Measurements from ENCODE around the gene ASTN2. TPM values are rescaled to one million over a fixed set of nuclear protein-coding genes. Genes with fewer than 3 reads are reported as not detected.

Gene ASTN2
- total and polyA plus RNA-seq, 4 donors, result 0.57 to 2.9 (median 1.4) TPM

GRCh38 chr9:116855881-116856662 is 558.8 kb downstream of the ASTN2 start:
- H3K36me3 ChIP-seq (ENCODE audit: control insufficient read depth in 4 of 4, insufficient read depth in 3 of 4, low read depth in 1 of 4, low read length in 3 of 4), result no peaks in the 10 kb centered on the region
- 58% methylated on average over 4 of the region's 4 CpGs for WGBS
- no peak overlapping the region for H3K27ac ChIP-seq (ENCODE audit: low read depth in 1 of 2, low read length in 2 of 2)
- peaks cover 0 to under 1% (median 0%) of the 10 kb centered on the region in 4 donors for H3K4me1 ChIP-seq (ENCODE audit: control insufficient read depth in 4 of 4, insufficient read depth in 4 of 4, low read length in 3 of 4)
- TF ChIP-seq RXRA (IDR thresholded peaks at IDR 0.05), result no peak
- no peak for TF ChIP-seq RAD21 (IDR thresholded peaks at IDR 0.05)
- TF ChIP-seq YY1 (IDR thresholded peaks at IDR 0.05), result no peak
- no peak for TF ChIP-seq GABPA (IDR thresholded peaks at IDR 0.05 in 1 of 2, conservative IDR thresholded peaks at IDR 0.05 in 1 of 2)
- no peak for TF ChIP-seq HNF4G (IDR thresholded peaks at IDR 0.05)
- TF ChIP-seq, protein P1, sequence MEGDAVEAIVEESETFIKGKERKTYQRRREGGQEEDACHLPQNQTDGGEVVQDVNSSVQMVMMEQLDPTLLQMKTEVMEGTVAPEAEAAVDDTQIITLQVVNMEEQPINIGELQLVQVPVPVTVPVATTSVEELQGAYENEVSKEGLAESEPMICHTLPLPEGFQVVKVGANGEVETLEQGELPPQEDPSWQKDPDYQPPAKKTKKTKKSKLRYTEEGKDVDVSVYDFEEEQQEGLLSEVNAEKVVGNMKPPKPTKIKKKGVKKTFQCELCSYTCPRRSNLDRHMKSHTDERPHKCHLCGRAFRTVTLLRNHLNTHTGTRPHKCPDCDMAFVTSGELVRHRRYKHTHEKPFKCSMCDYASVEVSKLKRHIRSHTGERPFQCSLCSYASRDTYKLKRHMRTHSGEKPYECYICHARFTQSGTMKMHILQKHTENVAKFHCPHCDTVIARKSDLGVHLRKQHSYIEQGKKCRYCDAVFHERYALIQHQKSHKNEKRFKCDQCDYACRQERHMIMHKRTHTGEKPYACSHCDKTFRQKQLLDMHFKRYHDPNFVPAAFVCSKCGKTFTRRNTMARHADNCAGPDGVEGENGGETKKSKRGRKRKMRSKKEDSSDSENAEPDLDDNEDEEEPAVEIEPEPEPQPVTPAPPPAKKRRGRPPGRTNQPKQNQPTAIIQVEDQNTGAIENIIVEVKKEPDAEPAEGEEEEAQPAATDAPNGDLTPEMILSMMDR (IDR thresholded peaks at IDR 0.05; ENCODE audit: low read depth, low read length, missing input control), result no peak
- TF ChIP-seq FOXA2 (IDR thresholded peaks at IDR 0.05), result no peak
- TF ChIP-seq NR2F2 (IDR thresholded peaks at IDR 0.05), result no peak
- TF ChIP-seq TAF1 (conservative IDR thresholded peaks at IDR 0.05), result no peak
- no peak for TF ChIP-seq JUND (IDR thresholded peaks at IDR 0.05)
- TF ChIP-seq HNF4A (conservative IDR thresholded peaks at IDR 0.05), result no peak
- TF ChIP-seq REST (IDR thresholded peaks at IDR 0.05), result no peak
- no peak for TF ChIP-seq ZBTB33 (IDR thresholded peaks at IDR 0.05)
- TF ChIP-seq, protein P2, sequence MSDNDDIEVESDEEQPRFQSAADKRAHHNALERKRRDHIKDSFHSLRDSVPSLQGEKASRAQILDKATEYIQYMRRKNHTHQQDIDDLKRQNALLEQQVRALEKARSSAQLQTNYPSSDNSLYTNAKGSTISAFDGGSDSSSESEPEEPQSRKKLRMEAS (IDR thresholded peaks at IDR 0.05), result no peak
- no peak for TF ChIP-seq ATF3 (IDR thresholded peaks at IDR 0.05)
- no peak for TF ChIP-seq SP1 (IDR thresholded peaks at IDR 0.05)
- TF ChIP-seq FOXA1 (IDR thresholded peaks at IDR 0.05), result no peak
- no peak for TF ChIP-seq EGR1 (IDR thresholded peaks at IDR 0.05; ENCODE audit: low read depth in 2 of 2)
- H3K27me3 ChIP-seq (ENCODE audit: control insufficient read depth in 4 of 4, insufficient read depth in 4 of 4, low read length in 3 of 4), result no peaks in the 10 kb centered on the region
- no peak overlapping the region for H3K4me3 ChIP-seq (ENCODE audit: low read depth in 1 of 3, low read length in 3 of 3)
- no peaks in the 10 kb centered on the region for H3K9me3 ChIP-seq (ENCODE audit: control insufficient read depth in 4 of 4, low read length in 3 of 4)
- no peak overlapping the region for H3K9ac ChIP-seq (ENCODE audit: low read depth in 1 of 2, low read length in 2 of 2)
- no peak for DNase-seq (ENCODE audit: low spot score)

Data from liver (tissue), 9 donors.